HG03175 (cell line): ENCODE measurements around the gene SCTR.

ENCODE experiments used
- ATAC-seq: cut with Tn5 transposase; IDR thresholded peaks from one replicate; pipeline ENCODE4 v1.9.1; 2021; ENCODE audit warnings: mild to moderate bottlenecking, moderate library complexity; ENCODE audit not compliant: unreplicated experiment

Gene SCTR

DNA sequence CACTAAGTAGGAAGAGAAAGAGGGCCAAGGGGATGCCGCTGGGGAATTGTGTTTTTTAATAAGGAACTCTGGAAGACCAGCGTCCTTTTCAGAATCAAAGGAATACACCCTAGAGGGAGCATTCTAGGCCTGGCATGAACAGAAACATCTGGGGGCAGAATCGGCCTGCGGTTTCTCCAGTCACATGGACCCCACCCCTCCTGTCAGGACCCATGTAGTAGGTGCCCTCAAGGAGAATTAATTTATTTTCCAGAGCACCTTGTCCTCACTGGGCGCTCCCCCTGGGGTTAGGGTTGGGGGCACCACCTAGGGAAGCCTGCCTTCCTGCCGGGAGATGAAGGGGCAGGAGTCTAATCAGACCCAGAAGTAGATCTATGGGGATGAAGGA lies 48.4 kb downstream of the SCTR start:
- ATAC-seq = no peak

- ATAC-seq = no peak
Observed at GRCh38 chr2:119475225-119475856, 48.9 kb downstream of the SCTR start.

DNA sequence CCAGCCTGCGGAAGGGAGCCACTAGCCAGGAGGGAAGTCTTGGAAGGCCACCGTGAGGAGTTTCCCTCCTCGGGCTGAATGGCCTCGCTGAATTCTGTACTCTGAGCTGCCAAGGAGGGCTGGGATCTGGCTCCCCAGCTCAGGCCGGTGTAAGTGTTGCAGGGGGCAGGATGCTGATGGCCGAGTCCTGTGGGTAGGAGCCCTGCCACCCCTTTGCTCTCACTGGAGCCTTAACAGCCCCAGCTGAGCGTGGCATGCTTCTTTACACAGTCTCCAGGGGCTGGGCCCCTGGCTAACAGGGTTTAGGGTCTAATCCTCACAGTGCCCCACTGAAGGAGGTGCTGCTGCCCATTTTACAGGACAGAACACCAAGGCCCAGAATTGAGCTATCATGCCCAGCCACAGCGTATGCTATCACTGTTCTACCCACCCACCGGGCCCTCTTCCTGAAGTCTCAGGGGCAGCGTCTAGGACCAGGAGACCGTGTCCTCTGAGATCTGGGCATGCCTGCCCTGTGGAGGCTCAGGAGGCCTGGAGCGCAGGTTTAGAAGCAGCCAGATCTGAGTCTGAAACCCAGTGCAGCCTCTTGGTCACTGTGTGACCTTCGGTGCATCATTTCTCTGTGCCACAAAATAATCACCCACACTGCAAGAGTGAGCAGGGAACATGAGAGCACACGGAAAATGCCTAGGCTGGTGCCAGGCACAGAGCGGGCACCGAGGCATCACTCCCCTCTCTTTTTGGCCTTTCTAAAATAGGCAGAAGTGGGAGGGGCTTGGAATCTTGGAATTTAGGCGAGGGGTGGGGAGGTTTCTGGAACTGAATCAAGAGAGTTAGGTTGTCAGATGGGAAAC lies 49.7 kb downstream of the SCTR start:
- ATAC-seq = no peak

DNA sequence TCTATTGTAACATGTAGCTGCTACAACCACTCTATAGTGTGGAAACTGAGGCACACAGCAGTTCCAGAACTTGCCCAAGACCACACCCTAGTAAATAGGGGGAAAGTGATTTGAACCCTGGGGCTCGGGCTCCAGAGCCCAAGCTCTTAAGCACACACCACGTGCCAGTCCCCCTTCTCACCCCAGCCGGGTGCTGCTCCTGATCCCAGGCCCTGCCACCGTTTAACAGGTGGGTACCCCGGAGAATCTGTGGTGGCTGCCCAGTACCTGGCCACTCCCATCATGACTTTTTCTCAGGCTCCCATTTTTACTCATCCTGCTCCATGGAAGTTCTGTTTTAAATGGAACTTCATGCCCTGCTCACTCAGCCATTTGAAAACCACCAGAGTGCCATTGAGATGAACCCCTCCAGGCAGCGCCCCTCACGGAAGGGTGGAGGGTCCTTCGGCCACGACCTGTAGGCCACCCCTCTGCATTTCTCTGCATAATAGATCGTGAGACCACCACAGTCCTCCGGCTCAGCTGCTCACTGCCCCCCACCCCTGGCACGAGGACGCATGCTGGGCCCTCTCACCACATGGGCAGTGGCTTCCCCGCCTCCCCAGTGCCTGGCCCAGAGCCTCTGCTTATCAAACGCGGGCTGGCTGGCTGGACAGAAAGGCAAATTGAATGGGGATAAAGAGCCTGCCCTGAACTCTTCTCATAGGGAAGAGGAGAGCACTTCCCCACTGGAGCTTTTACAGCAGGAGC lies 50.5 kb downstream of the SCTR start:
- ATAC-seq = no peak

DNA sequence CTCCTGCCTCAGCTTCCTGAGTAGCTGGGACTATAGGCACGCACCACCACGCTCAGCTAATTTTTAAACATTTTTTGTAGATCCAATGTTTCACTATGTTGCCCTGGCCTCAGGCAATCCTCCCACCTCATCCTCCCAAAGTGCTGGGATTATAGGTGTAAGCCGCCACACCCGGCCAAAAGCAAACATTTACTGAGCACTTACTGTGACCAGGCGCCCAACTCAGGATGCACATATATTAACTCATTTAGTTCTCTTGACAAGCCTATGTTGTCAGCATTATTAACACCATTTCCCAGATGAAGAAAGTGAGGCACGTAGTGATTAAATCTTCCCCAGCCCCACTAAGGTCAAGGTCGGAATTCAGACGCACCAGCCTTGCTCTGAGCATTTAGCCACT lies 51.5 kb downstream of the SCTR start:
- ATAC-seq = no peak

- no peak for ATAC-seq
Observed at GRCh38 chr2:119469661-119470297, 54.5 kb downstream of the SCTR start.

DNA sequence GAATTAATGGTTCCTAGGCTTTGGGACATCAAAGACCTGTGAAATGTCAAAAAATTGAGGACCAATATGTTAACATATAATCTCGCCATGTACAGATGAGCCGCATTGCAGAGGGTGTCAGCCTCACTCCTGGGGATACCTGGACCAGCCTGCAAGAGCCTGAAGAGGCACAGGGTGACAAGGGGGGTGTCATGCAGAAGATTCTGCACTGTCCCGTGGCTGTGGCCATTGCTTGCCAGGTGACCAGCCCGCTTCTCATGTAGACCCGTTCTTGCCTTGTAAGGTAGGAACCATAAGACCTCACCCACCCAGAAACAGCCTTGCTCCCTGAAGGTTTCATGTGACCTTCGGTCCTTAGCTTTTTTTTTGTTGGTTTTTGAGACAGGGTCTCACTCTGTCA lies 55.2 kb downstream of the SCTR start:
- no peak for ATAC-seq

- no peak for ATAC-seq
Observed at GRCh38 chr2:119468154-119468955, 55.9 kb downstream of the SCTR start.

GRCh38 chr2:119466373-119466772 lies 57.9 kb downstream of the SCTR start:
- no peak for ATAC-seq

- ATAC-seq = no peak
Observed at GRCh38 chr2:119465687-119466086, 58.6 kb downstream of the SCTR start.

DNA sequence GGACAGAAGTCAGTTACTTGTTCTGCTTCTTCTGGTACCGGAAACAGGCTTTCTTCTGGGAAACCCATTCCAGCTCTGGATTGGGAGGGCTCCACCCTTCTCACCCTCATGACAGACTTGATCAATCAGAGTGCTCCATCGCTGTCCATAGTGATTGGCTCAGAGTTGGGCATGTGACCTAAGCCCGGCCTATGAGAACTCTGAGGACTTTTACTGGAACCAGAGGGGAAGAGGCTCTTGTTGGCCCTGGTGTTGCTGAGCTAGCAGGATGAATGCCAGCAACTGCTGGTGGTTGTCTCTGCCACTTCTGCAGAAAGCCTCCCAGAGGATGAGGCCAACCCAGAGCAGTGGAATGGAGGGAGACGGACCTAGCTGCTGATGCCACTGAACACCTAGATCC lies 59.3 kb downstream of the SCTR start:
- no peak for ATAC-seq

GRCh38 chr2:119463990-119464389 lies 60.3 kb downstream of the SCTR start:
- no peak for ATAC-seq

GRCh38 chr2:119463136-119463535 lies 61.1 kb downstream of the SCTR start:
- no peak for ATAC-seq

DNA sequence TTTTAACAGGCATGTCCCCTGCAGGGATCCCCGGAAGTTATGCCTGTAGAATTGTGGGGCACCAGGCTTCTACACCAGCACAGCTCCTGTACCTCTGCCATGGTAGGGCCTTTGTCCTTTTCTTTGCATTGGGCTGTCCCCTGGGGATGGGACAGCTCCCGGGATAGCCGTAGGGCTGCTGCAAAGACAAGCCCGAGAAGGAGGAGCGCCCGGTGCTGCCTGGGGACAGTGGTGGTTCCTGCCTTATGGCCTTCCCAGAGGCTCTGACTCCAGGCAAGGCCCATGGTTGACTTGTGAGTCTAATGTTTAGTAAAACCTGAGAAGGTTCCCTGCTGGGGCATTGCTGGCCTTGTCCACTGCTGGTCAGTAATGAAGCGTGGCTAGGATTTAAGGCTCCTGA lies 61.7 kb downstream of the SCTR start:
- ATAC-seq = no peak

DNA sequence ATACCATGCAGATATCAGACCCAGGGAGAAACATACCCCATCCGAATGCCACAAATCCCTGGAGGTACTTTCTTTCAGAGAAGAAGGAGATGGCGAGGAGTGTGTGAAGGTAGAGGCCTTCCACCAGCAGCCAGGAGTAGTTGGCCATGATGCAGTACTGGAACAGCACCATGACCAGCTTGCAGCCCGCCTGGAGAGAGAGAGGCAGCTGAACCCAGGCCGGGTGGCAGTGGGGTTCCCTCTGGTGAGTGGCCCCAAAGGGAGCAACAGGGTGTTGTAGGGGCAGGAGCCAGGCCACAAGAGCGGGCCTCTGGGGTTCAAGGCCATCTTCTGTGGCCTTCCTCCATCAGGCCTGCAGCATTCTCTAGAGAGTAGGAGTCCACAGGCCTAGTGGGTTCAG lies 62.5 kb downstream of the SCTR start:
- no peak for ATAC-seq

DNA sequence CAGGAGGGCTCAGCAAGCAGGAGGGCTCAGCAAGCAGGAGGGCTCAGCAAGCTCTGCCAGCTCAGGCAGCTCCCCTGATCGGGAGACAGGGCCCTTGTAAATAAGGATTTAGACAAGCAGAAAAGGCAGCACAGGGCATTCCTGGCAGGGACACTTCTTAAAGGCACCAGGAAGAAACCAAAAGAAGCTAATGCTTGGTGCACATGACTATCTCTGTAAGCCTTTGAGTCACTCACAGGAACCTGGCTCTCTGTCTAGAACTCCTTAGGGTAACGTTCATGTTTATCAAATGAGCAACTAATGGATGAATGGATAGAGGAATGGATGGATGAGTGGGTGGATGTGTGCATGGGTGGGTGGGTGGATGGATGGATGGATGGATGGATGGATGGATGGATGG lies 64.2 kb downstream of the SCTR start:
- no peak for ATAC-seq

- no peak for ATAC-seq
Observed at GRCh38 chr2:119455066-119455718, 69.1 kb downstream of the SCTR start.

GRCh38 chr2:119453972-119454593 lies 70.2 kb downstream of the SCTR start:
- ATAC-seq = no peak

GRCh38 chr2:119451336-119452050 lies 72.8 kb downstream of the SCTR start:
- ATAC-seq = no peak
